HepG2 (cell line): ENCODE results near the gene DNMT1. TPM values are rescaled to one million over a fixed set of nuclear protein-coding genes. Genes with fewer than 3 reads are reported as not detected.

ENCODE experiments used
- AGO2 ChIP-seq: fragments of 200-400 bp; formaldehyde crosslinking; optimal IDR thresholded peaks from 2 replicates; pipeline ENCODE3; 2017; ENCODE audit warnings: mild to moderate bottlenecking, low read depth, low read length, moderate library complexity
- CREB1 ChIP-seq, 2 experiments: fragments of 450-650 bp in 1 of 2; IDR thresholded peaks; 2 replicates each; pipeline ENCODE4 v1.6.1; 2016 to 2017; ENCODE audit warnings: control low read depth in 1 of 2, mild to moderate bottlenecking in 1 of 2, missing compliant biosample characterization in 1 of 2, missing genetic modification characterization in 1 of 2
- FOXA3 ChIP-seq: IDR thresholded peaks from 2 replicates; pipeline ENCODE4 v1.6.1; 2016; ENCODE audit warnings: missing genetic modification reagents, missing compliant biosample characterization
- HMG20A ChIP-seq: IDR thresholded peaks from 2 replicates; pipeline ENCODE4 v1.6.1; 2016; ENCODE audit warnings: borderline replicate concordance
- PCBP2 ChIP-seq: fragments of 200-400 bp; formaldehyde crosslinking; optimal IDR thresholded peaks from 2 replicates; pipeline ENCODE3; 2018; ENCODE audit warnings: low read length, low read depth; ENCODE audit not compliant: poor library complexity, severe bottlenecking
- PHF5A ChIP-seq: IDR thresholded peaks from one replicate; pipeline ENCODE4 v1.6.1; 2018; ENCODE audit warnings: low read depth, missing genetic modification reagents; ENCODE audit not compliant: unreplicated experiment
- ZKSCAN8 ChIP-seq: IDR thresholded peaks from 2 replicates; pipeline ENCODE4 v1.6.1; 2016; ENCODE audit warnings: borderline replicate concordance, missing genetic modification reagents, missing compliant biosample characterization
- ZNF207 ChIP-seq: fragments of 450-650 bp; IDR thresholded peaks from 2 replicates; pipeline ENCODE4 v1.6.1; 2016; ENCODE audit warnings: antibody characterized with exemption, borderline replicate concordance
- ZNF687 ChIP-seq: sonication (generic); formaldehyde crosslinking; IDR thresholded peaks from 2 replicates; pipeline ENCODE4 v1.5.1; 2020; ENCODE audit warnings: mild to moderate bottlenecking, missing genetic modification reagents, moderate library complexity
- ZNF746 ChIP-seq: sonication (generic); formaldehyde crosslinking; IDR thresholded peaks from 2 replicates; pipeline ENCODE4 v1.8.0; 2022; ENCODE audit warnings: mild to moderate bottlenecking, missing genetic modification reagents
- ZNF800 ChIP-seq: sonication (generic); formaldehyde crosslinking; IDR thresholded peaks from 2 replicates; pipeline ENCODE4 v1.4.0; 2020; ENCODE audit warnings: missing genetic modification reagents
- polyA plus RNA-seq, 8 experiments: library from polyadenylated mRNA; depleted of rRNA in 3 of 8; stranded (reverse) in 7 of 8; unstranded in 1 of 8; fragments of >200 nt; fragmentation: Illumina TruSeq in 4 of 8; extraction: Trizol in 4 of 8; gene quantifications; 2 replicates each; pipeline versions ENCODE4 v1.2.1 to v1.2.3, GENCODE V29; 2011 to 2016; ENCODE audit warnings: low read depth in 4 of 8, missing spikeins in 1 of 8, mixed read lengths in 1 of 8; ENCODE audit not compliant: insufficient read depth in 1 of 8
- total RNA-seq, 5 experiments: library from RNA; depleted of rRNA; stranded (reverse); fragments of >200 nt; fragmentation: Illumina TruSeq; extraction: Trizol; gene quantifications; 2 replicates each; pipeline ENCODE4 v1.2.3, GENCODE V29; 2016; ENCODE audit warnings: low read depth in 1 of 5

Gene DNMT1
- total and polyA plus RNA-seq, 2 of the 13 experiments (the other 11 are each of a cell fraction or from before 2014, with no cell fraction given) = 31.2 to 91.1 TPM

GRCh38 chr19:10107817-10108367 lies 86.9 kb downstream of the DNMT1 start (continued):
- TF ChIP-seq ZNF687 (CRISPR knock-in tag) (0 out of 2 replicates have a peak, but pooled peaks have one; percentile 20), ZNF207 (no peak), HMG20A (CRISPR knock-in tag) (no peak), CREB1 (IDR thresholded peaks at IDR 0.05) (no peak), CREB1 (CRISPR knock-in tag; IDR thresholded peaks at IDR 0.05) (no peak), ZNF800 (CRISPR knock-in tag) (no peak), ZKSCAN8 (CRISPR knock-in tag) (no peak), FOXA3 (no peak), ZNF746 (no peak), PCBP2 (no peak), PHF5A (CRISPR knock-in tag) (no peak), AGO2 (peak; percentile 31)
